Measurements from ENCODE around the gene INSC. TPM values are rescaled to one million over a fixed set of nuclear protein-coding genes. Genes with fewer than 3 reads are reported as not detected.

INSC gene
- total and polyA plus RNA-seq, 9 of the 15 experiments (the other 6 are each of a cell fraction or from before 2014, with no cell fraction given): not detected

DNA sequence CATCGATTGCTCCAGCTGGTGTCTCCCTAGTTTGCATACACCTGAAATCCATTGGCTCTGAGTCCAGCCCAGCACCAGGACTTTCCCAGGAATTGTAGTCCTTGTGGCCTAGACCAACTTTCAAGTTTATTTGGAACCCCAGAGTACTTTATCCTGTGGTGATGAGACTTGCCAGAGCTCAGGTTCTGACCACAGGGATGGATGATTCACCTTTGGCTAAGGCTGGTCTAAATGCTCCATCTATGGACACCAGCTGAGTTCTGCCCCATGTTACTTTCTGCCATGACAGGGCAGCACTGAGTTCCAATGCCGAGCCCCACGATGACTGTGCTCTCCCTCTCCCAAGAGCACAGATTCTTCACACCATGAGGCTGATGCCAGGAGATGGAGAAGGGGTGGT, 17.3 kb upstream of the INSC start:
- no peaks in the 10 kb centered on the region for H3K79me2 ChIP-seq (ENCODE audit: control insufficient read depth, insufficient read depth, low read length)
- DNase-seq (ENCODE audit: extremely low read depth in 1 of 4, low spot score in 3 of 4): no peak
- BruUV-seq (replicated peaks): no TSS peak
- H3K27ac ChIP-seq (ENCODE audit: extremely low read depth, low read depth, low read length): no peak overlapping the region
- H3K27me3 ChIP-seq (ENCODE audit: control insufficient read depth in 2 of 2, insufficient read depth in 2 of 2, low read length in 2 of 2): no peaks in the 10 kb centered on the region
- intact Hi-C loops (cut with micrococcal nuclease): no loop called here
- in situ Hi-C loops (cut with MboI): no loop called here
- H2AFZ ChIP-seq (ENCODE audit: low read depth, low read length): no peak overlapping the region
- CTCF ChIA-PET (ENCODE audit: low intra/inter-chr PET ratio): no interaction called here
- no peaks in the 10 kb centered on the region for H3K4me1 ChIP-seq (replicated peaks in 1 of 2; ENCODE audit: control insufficient read depth in 2 of 2, insufficient read depth in 2 of 2, low read length in 2 of 2)
- 0% methylated on average over 3 of the region's 3 CpGs for WGBS (ENCODE audit: insufficient coverage, low coverage, missing lambda C conversion rate)
- H4K20me1 ChIP-seq (replicated peaks; ENCODE audit: control insufficient read depth, insufficient read depth, low read length): no peaks in the 10 kb centered on the region
- no peak for FAIRE-seq
- H3K36me3 ChIP-seq (ENCODE audit: control insufficient read depth, insufficient read depth, low read length): no peaks in the 10 kb centered on the region
- H3K9ac ChIP-seq (ENCODE audit: insufficient read depth in 1 of 2, low read depth in 2 of 2, low read length in 2 of 2): no peak overlapping the region
- no peaks in the 10 kb centered on the region for H3K9me3 ChIP-seq (replicated peaks; ENCODE audit: control insufficient read depth, insufficient read depth, low read depth, low read length)
- ATAC-seq: no peak
- no peak overlapping the region for H3K4me2 ChIP-seq (ENCODE audit: insufficient read depth, low read length)
- H3K9me1 ChIP-seq (ENCODE audit: control insufficient read depth, insufficient read depth, low read length): no peaks in the 10 kb centered on the region
- TF ChIP-seq IFI16 (CRISPR knock-in tag; IDR thresholded peaks at IDR 0.05): no peak
- no peak for TF ChIP-seq ETV6 (IDR thresholded peaks at IDR 0.05; ENCODE audit: borderline replicate concordance in 1 of 2, low read depth in 2 of 2, low read length in 1 of 2)
- no peak for TF ChIP-seq ETV6 (CRISPR knock-in tag; IDR thresholded peaks at IDR 0.05; ENCODE audit: borderline replicate concordance)
- no peak for TF ChIP-seq ZNF584 (CRISPR knock-in tag; IDR thresholded peaks at IDR 0.05; ENCODE audit: low read depth)
- no peak for TF ChIP-seq SOX6 (IDR thresholded peaks at IDR 0.05)
- TF ChIP-seq, protein P1, sequence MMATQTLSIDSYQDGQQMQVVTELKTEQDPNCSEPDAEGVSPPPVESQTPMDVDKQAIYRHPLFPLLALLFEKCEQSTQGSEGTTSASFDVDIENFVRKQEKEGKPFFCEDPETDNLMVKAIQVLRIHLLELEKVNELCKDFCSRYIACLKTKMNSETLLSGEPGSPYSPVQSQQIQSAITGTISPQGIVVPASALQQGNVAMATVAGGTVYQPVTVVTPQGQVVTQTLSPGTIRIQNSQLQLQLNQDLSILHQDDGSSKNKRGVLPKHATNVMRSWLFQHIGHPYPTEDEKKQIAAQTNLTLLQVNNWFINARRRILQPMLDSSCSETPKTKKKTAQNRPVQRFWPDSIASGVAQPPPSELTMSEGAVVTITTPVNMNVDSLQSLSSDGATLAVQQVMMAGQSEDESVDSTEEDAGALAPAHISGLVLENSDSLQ (IDR thresholded peaks at IDR 0.05): no peak
- TF ChIP-seq, protein P2, sequence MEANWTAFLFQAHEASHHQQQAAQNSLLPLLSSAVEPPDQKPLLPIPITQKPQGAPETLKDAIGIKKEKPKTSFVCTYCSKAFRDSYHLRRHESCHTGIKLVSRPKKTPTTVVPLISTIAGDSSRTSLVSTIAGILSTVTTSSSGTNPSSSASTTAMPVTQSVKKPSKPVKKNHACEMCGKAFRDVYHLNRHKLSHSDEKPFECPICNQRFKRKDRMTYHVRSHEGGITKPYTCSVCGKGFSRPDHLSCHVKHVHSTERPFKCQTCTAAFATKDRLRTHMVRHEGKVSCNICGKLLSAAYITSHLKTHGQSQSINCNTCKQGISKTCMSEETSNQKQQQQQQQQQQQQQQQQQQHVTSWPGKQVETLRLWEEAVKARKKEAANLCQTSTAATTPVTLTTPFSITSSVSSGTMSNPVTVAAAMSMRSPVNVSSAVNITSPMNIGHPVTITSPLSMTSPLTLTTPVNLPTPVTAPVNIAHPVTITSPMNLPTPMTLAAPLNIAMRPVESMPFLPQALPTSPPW (CRISPR knock-in tag; IDR thresholded peaks at IDR 0.05): no peak
- TF ChIP-seq, protein P3, sequence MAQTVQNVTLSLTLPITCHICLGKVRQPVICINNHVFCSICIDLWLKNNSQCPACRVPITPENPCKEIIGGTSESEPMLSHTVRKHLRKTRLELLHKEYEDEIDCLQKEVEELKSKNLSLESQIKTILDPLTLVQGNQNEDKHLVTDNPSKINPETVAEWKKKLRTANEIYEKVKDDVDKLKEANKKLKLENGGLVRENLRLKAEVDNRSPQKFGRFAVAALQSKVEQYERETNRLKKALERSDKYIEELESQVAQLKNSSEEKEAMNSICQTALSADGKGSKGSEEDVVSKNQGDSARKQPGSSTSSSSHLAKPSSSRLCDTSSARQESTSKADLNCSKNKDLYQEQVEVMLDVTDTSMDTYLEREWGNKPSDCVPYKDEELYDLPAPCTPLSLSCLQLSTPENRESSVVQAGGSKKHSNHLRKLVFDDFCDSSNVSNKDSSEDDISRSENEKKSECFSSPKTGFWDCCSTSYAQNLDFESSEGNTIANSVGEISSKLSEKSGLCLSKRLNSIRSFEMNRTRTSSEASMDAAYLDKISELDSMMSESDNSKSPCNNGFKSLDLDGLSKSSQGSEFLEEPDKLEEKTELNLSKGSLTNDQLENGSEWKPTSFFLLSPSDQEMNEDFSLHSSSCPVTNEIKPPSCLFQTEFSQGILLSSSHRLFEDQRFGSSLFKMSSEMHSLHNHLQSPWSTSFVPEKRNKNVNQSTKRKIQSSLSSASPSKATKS (CRISPR knock-in tag; IDR thresholded peaks at IDR 0.05): no peak
- no peak for TF ChIP-seq TCF7 (IDR thresholded peaks at IDR 0.05; ENCODE audit: borderline replicate concordance)
- no peak for TF ChIP-seq ZNF3 (CRISPR knock-in tag; IDR thresholded peaks at IDR 0.05)
- TF ChIP-seq ZNF143 (CRISPR knock-in tag; IDR thresholded peaks at IDR 0.05): no peak
- POLR2A ChIA-PET: no interaction called here
- H3K4me3 ChIP-seq: no peak overlapping the region
